T-helper 1 cell treated with Interleukin-12 subunit alpha and Interleukin-12 subunit beta and Interleukin-4 antibody, amounts not matched to agents 30 ng/mL and 1 ng/mL, for 36 hours (primary cell): Measurements from ENCODE around the gene PLSCR3. TPM values are rescaled to one million over a fixed set of nuclear protein-coding genes. Genes with fewer than 3 reads are reported as not detected.

ENCODE experiments used
- intact Hi-C: fragments of 100-400 bp; cut with micrococcal nuclease; formaldehyde crosslinking; loops from one replicate; pipeline ENCODE4 v1.15.1; 2024
- total RNA-seq: library from RNA; stranded (reverse); gene quantifications from 2 replicates; pipeline ENCODE4 v1.2.3, GENCODE V29; 2022

Gene PLSCR3
- total RNA-seq = 127 and 139 TPM in 2 replicates

- intact Hi-C loops = loop anchor here (1.0 to 2.0 kb wide), 9 partner anchors 10 to 189 kb away; partner anchors contain the start of genes NEURL4, POLR2A, TMEM102 and TMEM256
Measured at GRCh38 chr17:7394452-7395191, at the start of gene PLSCR3. Gene PLSCR3, minus strand, starts transcription at chr17:7394525. Its CDS starts 415 bp downstream, at chr17:7394110.

- intact Hi-C loops = no loop called here
Measured at GRCh38 chr17:7443499-7444485, 49.5 kb upstream of the PLSCR3 start.

- intact Hi-C loops = no loop called here
Measured at GRCh38 chr17:7442142-7442541, 47.8 kb upstream of the PLSCR3 start.

DNA sequence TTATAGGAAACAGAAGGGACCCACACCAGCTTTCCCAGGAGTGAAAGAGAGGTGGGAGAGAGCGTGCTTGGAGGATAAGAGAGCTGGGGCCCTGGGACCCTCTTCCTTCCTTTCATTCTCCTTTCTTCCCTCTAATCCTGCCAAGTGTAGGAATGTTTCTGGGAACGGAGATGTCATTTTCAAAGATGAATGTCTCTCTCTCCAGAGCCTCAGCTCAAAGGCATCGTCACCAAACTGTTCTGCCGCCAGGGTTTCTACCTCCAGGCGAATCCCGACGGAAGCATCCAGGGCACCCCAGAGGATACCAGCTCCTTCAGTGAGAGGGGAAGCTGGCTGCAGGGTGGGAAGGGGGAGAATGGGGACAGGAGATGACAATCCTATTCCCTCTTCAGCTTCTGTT lies 46.9 kb upstream of the PLSCR3 start:
- intact Hi-C loops = no loop called here

DNA sequence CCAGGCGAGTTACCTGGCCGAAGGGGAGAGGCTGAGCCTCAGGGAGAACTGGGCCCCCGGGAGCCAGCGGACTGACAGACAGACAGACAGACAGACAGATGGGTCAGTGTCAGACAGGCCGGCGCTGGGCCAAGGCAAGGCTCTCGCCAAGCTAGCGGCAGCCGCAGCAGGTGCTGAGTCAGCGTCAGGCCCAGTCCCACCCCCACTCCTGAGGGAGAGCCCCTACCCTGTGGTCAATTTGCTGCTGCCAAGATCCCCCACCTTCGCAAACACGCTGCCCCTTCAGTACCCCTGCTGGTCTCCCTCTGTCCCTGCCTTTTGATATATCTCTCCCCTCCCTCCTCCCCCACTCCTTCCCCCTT lies 46.5 kb upstream of the PLSCR3 start:
- intact Hi-C loops = no loop called here

DNA sequence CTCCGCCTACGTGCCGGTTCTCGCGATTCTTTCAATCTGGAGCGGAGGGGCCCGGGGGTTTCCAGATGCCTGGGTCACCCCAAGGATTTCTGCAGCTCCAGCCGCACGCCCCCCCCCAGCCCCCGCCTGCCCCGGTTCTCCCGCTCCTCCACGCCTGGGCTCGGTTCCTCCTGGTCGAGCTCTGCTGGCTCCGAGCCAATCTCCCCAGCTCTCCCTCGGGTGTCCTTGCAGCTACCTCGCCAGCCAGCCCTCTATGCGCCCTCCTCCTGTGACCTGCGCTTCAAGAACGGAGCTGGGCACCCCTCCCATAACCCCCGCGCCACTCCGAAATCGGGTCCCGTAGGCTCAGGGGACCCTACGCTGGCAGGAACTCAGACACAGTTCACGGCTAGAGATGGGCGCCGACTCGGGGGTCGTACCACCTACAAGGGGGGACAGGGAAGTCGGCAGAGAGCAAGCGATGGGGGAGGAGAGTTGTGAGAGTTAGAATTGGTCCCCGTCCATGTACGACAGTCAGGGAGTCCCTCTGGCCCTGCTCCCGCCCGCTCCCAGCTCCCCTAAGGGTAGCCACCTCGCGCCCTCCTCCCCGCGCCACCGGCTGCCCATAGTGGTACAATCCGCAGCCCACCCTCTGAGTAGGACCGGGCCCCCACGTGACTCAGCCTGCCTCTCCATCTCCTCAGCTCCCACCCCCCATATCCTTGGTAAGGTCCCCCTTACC lies 45.9 kb upstream of the PLSCR3 start:
- intact Hi-C loops = no loop called here

DNA sequence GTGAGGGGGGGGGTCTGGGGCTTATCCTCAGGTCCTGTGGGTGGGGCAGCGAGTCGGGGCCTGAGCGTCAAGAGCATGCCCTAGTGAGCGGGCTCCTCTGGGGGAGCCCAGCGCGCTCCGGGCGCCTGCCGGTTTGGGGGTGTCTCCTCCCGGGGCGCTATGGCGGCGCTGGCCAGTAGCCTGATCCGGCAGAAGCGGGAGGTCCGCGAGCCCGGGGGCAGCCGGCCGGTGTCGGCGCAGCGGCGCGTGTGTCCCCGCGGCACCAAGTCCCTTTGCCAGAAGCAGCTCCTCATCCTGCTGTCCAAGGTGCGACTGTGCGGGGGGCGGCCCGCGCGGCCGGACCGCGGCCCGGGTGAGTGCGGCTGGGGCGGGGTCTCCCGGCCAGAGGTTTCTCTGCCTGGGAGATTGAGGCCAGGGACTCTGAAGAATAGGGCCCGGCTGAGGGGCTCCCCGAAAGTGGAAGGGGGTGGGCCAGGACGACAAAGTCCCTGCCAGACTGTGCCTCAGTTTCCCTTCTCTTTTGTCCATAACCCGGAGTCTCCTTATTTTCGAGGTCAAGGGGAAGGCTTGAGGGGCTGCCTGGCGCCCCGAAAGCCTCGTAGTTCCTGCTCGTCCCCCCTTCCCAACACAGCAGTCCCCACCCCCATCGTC lies 45.3 kb upstream of the PLSCR3 start, which contains the start of gene FGF11:
TSS of gene FGF11 (plus strand) at position 51 of the 651 bp plus-strand sequence. CDS start at position 160, 109 bp downstream.
- intact Hi-C loops = no loop called here

DNA sequence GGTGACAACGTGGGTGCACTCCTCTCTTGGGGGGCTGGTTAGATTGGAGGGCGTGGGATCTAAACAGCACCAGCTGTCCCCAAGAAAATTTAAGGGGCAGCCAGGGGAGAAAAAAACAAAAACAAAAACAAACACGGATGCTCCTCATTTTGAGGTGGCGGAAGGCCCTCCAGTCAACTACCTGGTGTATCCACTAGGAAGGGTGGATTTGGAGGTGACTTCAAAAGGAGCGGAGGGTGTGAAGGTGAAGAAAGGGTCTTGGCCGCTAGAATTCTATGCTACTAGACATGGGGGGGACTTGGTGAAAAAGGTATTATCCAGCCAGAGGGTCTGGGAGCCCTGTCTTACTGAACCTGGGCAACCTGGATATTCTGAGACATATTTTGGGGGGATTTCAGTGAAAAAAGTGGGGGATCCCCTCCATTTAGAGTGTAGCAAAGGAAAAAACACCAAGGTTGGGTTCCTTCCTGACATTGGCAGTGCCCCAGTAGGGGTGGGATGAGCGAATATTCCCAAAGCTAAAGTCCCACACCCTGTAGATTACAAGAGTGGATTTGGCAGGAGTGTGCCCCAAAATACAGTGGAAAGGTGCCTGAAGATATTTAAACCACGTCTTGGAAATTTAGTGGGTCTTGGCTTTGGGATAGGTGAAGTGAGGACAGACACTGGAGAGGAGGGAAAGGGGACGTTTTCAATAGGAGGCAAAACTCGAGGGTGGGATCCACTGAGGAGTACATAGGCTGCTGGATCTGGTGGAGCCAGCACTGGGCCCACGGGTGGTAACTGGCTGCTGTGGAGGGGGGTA lies 44.5 kb upstream of the PLSCR3 start:
- intact Hi-C loops = no loop called here

GRCh38 chr17:7437950-7438614 lies 43.8 kb upstream of the PLSCR3 start:
- intact Hi-C loops = loop anchor here (1.0 to 2.0 kb wide), 2 partner anchors 7 to 811 kb away; partner anchors contain the start of genes CHRNB1, CTC1 and PFAS

GRCh38 chr17:7437369-7437863 lies 43.1 kb upstream of the PLSCR3 start:
- intact Hi-C loops = loop anchor here (1.0 to 2.0 kb wide), 2 partner anchors 8 to 811 kb away; partner anchors contain the start of genes CHRNB1, CTC1 and PFAS

- intact Hi-C loops = loop anchor here (1.0 to 2.0 kb wide), 2 partner anchors 9 to 812 kb away; partner anchors contain the start of genes CHRNB1, CTC1 and PFAS
Measured at GRCh38 chr17:7436556-7437368, 42.4 kb upstream of the PLSCR3 start.

- intact Hi-C loops = loop anchor here (1.0 to 2.0 kb wide), 21 partner anchors 19 to 813 kb away; partner anchors contain the start of genes ACADVL, ATP1B2, CTC1 and DLG4
Measured at GRCh38 chr17:7435676-7436555, 41.6 kb upstream of the PLSCR3 start.

DNA sequence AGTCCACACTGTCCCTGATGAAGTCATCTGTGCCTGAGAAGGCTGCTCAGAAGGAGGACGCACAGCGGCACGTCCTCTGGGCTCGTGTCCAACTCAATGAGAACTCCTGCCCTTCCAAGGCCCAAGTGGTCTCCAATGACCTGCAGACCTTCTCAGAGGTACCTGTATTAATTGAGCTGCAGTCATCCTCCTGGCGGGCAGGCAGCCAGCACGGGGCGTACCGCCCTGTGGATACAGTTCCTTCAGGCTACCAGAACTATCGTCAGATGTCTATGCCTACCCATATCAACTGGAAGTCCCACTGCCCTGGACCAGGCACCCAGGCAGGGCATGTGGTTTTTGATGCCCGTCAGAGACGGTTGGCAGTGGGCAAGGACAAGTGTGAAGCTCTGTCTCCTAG lies 38.0 kb upstream of the PLSCR3 start:
- intact Hi-C loops = no loop called here

GRCh38 chr17:7431231-7431630 lies 36.9 kb upstream of the PLSCR3 start:
- intact Hi-C loops = no loop called here

- intact Hi-C loops = no loop called here
Measured at GRCh38 chr17:7429722-7430121, 35.4 kb upstream of the PLSCR3 start.

GRCh38 chr17:7428557-7428956 lies 34.2 kb upstream of the PLSCR3 start, which contains the start of gene SPEM3:
Gene SPEM3, plus strand, starts transcription at chr17:7428857. Its CDS starts 46 bp downstream, at chr17:7428903.
- intact Hi-C loops = no loop called here

GRCh38 chr17:7427549-7427948 lies 33.2 kb upstream of the PLSCR3 start:
- intact Hi-C loops = no loop called here
